Kidney glomerular epithelial cell (primary cell): Measurements from ENCODE around the gene IRX5.

Source experiments
- DNase-seq: peaks from one replicate; lab custom pipeline; 2025; lab: John Stamatoyannopoulos, UW

IRX5 gene

DNA sequence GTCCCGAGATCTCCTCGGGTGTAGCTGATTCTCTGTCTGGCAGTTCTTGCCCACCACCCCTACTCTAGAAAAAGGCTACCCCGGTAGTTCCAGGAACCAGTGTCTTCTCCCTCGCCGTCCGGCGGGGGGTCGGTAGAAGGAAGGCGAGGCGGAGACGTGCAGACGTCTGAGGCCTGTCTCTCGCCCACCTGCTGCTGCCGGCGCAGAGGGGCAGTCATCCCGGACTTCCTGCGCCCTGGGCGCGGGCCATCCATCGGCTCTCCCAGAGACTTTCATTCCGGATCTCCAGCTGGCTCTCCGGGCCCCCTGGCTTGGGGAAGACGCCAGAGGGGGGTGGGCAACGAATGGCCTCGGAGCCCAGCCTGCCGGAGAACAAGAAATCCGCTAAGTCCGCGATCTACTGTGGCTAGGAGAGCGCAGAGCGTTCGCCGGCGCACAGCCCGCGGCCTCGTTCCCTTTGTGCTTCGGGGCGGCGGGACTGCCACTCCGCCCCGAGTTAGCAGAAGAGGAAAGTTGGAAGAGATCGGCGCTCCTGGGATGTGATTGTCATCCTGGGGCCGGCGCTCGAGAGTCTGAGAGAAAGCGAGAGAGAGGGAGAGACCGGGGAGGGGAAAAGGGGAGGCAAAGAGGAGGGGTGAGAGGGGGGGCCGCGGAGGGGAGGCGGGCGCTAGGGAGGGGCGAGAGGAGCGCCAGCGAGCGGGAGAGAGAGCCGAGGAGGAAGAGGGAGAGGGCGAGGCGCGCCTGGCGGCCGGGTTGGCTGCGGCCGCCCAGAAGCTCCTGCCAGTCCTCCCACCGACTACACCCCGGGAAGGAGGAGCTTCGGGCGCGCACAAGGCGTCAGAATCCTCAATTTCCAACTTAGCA lies at the start of gene IRX5:
Gene IRX5 (plus strand): TSS at position 861 of the 864 bp plus-strand sequence. CDS start 334 bp downstream, outside the sequence.
- peak; percentile 79 for DNase-seq

DNA sequence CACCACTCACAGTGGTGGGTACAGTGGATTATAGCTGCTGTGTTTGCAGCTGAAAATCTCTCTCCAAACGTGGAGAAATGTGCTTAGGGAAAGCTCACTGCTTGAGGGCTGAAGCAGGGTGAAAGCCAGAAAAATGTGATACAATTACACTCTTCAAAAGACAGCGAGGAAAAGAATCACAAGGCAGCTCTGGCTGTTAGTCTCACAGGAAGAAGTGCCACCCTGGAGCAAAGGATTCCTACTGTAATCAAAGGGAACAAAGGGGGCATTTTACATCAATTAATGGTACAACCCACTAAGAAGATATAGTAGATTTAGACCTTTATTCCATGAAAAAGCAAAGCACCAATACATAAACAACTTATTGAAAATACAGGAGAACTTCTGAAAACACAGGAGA lies 48.1 kb upstream of the IRX5 start:
- DNase-seq: no peak

DNA sequence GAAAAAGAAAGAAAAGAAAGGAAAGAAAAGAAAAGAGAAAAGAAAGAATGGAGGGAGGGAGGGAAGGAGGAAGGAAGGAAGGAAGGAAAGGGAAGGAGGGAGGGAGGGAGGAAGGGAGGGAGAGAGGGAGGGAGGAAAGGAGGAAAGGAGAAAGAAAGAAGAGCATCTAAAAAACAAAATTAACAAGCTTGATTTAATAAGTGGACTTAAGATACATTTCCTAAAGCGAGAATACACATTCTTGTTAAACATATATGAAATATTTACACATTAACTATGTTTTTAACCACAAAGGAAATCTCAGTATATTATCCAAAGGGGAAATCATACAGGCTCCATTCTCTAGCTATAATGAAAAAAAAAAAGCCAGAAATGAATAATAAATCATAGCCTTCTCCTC lies 47.3 kb upstream of the IRX5 start:
- no peak for DNase-seq

DNA sequence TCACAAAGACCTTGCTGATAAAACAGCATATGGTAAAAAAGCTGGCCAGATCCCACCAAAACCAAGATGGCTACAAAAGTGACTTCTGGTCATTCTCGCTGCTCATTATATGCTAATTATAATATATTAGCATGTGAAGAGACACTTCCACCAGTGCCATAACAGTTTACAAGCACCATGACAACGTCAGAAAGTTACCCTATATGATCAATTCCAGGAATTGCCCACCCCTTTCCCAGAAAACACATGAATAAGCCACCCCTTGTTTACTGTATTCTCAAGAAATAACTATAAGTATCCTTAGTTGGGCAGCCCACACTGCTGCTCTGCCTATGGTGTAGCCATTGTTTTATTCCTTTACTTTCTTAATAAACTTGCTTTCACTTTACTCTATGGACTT lies 44.6 kb upstream of the IRX5 start:
- DNase-seq: no peak

DNA sequence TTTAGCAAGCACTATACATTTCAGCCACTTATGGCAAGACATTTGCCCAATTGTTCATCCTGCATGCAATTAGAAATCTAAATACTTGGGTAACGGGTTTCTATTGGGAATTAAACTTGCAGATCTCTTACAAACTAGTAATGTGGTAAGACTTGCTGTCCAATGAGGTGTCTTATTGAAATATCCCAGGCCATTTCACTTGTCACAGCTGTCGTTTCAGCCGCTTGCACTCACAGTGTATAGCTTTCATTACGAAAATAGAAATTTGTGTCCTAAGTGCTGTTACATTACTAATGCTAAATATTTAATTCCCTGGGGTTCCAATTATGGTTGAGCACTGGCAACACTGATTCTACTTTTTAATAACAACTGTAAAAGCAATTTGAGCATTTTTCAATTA lies 40.3 kb upstream of the IRX5 start:
- no peak for DNase-seq

DNA sequence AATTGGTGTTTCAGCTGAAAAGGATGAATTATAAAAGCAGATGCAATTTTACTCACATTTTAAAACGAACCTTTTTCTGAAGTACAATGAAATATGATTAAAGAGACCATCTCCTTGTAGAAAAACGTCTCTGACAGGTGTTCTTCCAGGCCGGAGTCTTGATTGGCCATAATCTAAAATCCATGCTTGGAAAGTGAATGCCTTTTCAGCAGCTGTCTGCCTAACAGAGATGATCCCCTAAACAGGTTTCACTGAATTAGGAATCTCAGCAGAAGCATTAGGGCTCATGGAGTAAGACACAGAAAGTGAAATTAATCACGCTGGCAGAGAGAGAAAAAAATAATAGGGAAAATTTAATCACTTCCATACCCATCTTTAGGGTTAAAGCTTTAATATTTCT lies 39.3 kb upstream of the IRX5 start:
- DNase-seq: no peak

DNA sequence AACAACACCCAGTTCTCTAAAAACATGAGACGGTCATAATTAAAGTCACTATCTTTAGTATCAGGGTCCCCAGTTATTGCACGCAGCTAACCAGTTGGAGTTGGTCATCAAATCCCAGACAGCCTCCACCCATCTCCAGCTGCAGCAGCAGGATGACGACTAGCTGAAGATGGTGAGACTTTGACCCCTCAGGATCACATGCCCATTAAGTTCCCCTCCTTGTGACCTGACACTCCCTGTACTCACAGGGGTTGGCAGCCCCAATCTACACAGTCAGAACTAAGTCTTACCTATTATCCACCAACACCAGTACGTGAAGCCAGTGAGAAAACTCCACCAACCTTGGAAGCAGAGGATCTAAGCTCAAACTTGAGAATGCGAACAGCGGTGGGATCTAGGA lies 37.7 kb upstream of the IRX5 start:
- no peak for DNase-seq

DNA sequence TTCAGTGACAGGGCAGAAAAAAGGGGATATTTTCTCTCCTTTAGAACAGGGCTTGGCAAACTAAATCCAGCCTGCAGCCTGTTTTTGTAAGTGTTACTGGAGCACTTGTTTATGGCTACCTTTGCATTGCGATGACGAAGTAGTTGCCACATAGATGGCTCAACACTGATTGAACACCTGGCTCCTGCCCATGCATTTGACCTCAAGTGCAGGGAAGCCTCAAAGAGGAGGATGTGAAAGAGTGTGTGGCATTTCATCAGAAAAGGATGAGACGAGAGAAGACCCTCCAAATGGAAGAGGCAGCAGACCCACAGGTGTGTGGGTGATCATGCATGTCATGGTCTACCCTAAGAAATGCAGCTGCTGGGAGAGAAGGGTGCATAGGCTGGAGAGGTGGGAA lies 32.7 kb upstream of the IRX5 start:
- DNase-seq: no peak

DNA sequence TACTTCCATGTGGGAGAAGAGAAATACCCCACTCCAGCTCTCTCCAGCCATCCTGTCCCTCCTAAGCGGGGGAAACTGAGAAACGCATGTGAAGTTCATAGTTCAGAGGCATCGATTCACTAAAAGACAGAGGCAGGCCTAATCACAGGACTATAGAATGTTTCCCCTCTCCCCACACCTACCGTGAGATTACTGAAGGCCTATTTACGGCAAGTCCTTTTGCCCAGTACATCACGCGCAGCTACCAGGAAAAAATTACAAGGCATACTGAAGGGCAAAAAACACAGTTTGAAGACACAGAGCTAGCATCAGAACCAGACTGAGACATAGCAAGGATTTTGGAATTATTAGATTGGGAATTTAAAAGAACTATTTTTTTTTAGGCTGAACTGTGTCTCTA lies 29.1 kb upstream of the IRX5 start:
- DNase-seq: no peak

DNA sequence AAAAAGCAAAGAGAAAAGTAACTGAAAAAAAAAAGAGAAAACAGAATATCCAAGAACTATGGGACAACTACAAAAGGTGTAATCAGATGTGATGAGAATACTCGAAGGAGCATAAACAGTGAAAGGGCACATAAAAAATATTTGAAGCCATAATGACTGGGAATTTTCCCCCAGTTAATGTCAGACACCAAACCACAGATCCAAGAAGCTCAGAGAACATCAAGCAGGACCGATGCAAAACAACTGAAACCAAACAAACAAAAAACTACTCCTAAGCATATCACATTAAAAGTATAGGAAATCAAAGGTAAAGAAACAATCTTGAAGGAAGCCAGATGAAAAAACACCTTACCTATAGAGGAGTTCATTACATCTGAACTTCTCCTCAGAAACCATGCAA lies 27.6 kb upstream of the IRX5 start:
- no peak for DNase-seq

DNA sequence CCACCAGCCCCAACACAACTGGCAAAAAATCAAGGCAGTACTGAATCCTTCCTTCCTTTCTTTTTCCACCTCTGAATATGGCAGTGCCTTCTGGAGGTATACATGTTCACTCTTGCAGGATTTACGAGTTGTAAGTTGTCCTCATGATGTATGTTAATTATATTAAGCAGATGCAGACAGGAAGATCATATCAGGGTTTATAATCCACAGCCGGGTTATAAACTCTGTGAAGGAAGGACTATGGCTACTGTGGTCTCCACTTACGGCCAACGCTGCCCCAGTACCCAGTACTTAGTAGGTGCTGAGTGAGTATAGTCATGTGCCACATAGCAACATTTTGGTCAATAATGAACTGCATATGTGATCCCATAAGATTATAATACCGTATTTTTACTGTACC lies 19.6 kb upstream of the IRX5 start:
- no peak for DNase-seq

DNA sequence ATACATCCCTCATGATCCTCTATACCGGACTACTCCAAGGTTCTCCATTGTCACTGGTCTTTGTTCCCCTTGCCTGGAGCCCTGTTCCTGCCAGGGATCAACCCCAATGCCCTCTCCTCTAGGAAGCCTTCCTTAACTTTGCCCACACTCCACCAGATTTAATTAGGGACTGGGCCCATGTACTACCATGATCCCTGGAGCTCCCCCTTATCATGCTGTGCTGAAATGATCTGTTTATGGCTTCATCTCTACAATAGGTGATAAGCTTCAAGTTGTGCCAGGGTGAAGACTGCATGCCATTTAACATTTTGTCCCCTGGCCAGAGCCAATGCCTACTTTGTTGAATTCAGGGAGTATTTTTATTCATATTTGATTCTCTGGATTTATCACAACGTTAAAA lies 17.9 kb upstream of the IRX5 start:
- no peak for DNase-seq

DNA sequence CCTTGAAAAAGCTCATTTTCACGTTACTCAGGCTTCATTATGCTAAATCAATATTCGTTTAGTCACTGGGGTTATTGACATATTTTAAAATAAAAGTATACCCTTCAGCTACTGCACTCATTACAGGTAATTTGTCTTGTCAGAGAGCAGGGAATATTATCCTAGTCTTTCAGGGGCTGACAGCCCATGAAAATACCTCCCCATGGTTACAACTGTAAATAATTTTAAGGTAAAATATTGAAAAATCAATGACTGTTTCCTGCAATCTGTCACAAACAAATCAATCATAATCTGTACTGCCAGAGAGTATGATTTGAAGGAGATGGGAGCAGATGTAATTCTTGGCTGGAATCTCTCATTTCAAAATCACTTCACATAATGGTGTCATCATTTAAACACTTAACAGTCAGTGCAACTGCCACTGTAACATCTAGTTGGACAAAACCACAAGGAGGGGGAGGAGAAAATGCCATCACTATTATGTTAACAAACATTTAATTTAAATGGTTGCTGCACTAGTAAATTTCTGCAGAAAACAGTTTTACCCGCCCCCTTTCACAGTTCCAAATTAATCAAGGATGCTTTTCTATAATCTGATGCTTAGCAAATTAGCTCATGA lies 9.3 kb upstream of the IRX5 start:
- no peak for DNase-seq

DNA sequence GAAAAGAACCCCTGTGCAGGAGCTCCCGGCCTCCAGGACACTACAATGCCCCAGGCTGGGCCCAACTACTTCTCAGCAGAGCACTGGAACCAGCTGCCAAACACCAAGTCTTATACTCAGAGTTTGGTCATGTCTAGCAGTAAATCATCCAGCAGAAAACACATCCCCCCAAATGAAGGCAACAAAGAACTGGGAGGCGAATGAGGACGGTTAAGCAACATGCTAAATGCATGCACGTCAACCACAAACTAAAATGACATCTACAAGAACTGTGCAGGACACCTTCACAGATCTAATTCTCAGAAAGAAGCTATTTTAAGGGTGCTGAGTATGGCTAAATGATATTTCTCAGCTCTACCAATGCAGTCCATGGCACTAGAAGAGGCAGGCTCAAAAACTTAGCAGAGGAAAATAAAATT lies 7.6 kb upstream of the IRX5 start:
- no peak for DNase-seq

DNA sequence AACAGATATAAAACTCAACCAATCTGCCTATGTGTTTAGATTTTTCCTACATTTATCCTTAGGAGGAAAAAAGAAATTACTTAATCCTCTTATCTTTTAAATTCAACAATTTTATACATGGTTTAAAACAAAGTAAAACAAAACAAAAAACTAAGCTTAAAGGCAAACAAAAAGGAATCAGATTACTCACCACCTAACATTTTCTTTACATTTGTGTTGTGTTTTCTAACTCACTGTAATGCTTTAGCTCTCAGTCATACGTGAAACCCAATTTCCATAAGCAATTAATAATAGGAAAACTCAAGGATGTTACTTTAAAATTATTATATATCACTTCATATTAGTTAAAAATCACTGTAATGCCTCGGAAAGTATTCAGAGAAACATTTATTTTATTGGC lies 6.7 kb upstream of the IRX5 start:
- DNase-seq: no peak

DNA sequence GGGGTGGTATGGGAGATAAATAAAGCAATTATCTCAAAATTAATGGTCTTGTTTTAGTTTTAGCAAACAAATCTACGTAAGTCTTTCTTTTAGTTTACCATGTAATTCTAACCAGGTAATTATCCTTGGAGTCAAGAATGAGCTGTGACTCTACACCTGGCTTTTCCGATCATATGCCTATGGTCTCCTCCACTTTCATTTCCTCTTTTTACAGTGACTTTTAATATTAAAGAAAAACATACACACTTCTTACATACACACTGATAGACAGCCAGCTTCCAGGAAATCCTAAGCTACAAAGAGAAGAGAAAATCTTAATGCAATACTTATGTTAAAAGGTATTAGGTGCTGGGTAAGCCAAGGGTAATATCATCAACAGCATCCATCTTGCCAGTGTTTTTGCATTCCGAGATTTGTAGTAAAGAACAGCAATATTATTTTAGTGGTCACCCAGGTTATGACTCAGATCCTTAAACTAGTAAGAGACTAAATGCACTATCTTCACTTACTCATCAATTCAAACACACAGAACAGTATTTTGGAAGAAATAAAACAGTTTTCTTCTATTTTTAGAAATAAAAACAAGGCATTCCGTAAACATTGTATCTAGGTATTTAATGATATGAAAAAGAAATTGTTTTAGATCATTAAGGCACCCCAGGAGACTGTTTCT lies 4.4 kb upstream of the IRX5 start:
- DNase-seq: no peak

DNA sequence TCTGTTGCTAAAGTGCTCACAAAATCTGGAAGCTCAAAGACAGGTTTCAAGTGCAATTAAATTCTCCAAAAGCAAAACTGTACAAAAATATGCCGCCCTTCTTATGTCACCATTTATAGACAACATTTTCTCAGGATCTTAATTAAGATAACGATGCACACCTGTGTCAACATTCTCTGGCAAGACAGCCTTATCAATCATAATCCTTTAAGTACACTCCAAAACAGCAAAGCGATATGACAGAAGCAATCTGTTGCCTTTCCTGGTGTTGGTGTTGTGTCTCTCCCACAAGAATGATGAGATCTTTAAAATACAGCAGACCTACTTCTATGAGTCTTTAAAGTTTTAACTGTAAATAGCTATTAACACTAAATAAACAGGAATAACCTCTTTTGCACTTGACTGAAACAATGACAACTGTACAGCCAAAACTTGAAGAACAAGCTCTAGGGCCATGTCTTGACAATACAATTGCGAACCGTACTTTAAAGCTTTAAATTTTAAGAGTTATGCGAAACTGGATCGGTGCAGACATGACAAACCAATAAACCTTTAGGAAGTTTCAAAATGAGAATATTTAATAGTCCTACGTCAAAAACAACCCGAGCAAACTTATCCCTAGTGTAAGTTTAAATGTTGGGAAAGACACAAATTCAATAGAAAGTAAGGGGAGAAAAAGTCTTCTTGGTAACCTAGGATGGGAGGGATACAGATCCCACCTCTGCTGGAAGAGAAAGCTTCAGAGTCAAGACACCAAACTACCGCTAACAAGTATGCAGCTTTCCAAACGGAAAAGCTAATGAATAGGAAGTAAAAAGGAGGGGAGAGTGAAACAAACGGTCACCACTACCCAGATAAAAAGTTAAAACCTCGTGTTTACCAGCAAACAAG lies 3.3 kb upstream of the IRX5 start:
- no peak for DNase-seq

DNA sequence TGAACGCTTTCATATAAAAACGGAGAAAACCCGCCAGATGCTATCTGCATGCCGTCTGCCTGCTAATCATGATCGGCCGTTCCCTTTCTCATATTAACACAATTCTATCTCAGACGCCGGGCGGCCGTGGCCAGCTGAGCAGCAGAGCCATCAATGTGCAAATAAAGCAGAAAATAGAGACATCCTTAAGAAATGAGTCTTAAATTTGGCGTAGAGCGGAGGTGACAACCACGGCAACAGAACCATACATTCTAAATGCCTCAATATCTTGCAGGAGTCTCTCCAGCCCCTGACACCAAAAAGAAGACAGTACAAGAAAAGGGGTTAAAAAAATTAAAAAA lies 2.7 kb upstream of the IRX5 start:
- peak; percentile 9 for DNase-seq

DNA sequence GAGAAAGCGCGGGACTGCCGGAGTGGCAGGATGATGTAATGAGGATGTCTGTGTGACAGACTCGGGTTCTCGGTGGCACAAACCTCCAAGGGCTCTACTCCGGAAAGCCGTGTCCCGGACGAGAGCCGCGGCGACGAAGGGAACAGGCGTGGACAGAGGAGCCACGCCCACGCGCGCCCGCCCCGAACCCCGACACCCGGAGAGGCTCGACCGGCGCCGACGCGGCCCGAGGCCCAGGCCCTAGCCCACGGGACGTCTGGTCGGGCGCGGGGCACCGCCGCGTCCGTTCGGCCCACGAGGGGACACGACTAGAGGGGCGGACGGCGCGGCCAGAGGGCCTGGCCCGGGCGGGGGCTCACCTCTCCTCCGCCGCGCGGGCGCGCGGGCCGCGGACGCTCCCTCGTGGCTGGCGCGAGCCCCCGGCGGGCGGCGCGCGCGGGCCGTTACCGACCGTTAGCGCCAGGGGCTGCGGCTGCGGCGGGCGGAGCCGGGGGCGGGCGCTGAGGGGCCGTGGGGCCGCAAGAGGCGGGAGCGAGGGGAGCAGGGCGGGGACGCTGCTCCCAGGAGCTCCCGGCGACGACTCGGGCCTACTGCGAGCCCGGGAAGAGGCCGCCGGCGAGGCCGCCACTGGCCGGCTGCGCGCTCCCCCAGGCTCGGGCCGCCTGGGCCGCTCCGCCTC lies 2.1 kb upstream of the IRX5 start:
- peak; percentile 68 for DNase-seq

DNA sequence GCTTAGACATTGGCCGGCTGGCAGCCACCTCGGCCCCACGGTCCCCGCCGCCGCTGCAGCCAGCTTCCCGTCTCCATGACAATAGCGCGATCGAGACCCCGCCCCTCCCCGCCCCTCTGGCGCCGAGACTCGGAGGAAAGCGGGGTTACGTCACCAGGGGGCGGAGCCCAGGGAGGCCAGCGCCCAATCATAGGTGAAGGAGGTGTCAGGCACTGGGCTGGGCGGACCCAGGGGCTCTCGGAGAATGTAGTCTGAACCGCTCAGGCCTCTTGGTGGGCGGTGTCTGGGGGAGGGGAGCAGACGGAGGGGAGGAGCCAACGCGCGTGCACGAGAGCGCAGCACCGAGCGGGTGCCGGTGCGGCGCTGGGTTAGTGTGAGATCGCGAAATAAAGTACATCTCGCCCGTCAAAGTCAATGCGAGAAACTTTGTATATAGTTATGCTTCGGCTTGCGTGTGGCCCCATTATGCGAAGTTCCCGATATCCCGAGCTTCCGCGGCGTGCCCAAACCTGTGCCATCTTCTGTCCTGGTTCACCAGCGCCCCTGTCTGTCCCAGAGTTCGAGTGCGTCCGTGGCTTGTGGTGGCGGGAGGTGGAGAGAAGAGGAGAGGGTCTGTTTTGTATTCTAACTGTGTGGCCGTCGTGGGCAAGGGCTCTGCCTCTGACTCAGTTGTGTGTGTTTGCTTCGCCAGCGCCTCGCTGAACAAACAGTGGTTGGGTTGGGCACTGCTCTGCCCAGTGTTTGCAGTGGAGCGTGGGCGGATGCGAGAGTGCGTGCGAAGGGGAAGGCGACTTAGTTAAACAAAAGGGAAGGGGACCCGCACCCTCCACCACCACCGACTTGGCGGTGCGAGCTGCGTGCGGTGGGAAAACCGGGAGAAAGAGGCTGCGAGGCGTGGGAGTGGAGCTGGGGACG lies 1.3 kb upstream of the IRX5 start:
- peak; percentile 95 for DNase-seq

DNA sequence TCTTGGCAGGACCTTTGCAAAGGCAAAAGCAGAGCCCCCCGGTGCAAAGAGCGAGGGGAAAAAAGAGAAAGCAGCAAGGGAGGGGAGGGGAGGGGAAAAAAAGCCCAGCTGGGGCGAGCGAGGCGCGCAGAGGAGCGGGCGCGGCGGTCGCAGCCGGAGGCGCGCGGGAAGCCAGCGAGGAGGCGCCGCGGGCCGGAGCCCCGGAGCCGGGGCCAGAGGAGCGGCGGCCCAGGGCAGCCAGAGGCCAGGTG lies 129 bp downstream of the IRX5 start:
- DNase-seq: no peak
